Thoracic aorta (tissue), 2 donors: ENCODE measurements around the gene RBM22. TPM values are rescaled to one million over a fixed set of nuclear protein-coding genes. Genes with fewer than 3 reads are reported as not detected.

Experiments used
- ATAC-seq: fragments of 150-250 bp; one replicate; pipeline ENCODE4 v1.8.0; 2017; ENCODE audit warnings: low read depth; ENCODE audit not compliant: insufficient number of reproducible peaks, low FRiP score
- DNase-seq: peaks from one replicate; pipeline ENCODE4 v3.0.0-alpha.2; 2020; ENCODE audit warnings: low spot score
- H3K27ac ChIP-seq, 2 donors: fragments of 200-600 bp; sonication (generic); 1 replicate in 1 of 2; 2 replicates in 1 of 2; pipeline ENCODE4 v1.5.1; 2016; ENCODE audit warnings: mild to moderate bottlenecking in 2 of 2, moderate library complexity in 2 of 2
- H3K27me3 ChIP-seq: fragments of 200-600 bp; sonication (generic); replicated peaks from 2 replicates; pipeline ENCODE4 v1.6.0; 2016; ENCODE audit warnings: mild to moderate bottlenecking; ENCODE audit not compliant: insufficient read depth
- H3K36me3 ChIP-seq: fragments of 200-600 bp; sonication (generic); one replicate; pipeline ENCODE4 v1.5.1; 2016
- H3K4me1 ChIP-seq, 2 donors: fragments of 200-600 bp; sonication (generic); 1 replicate in 1 of 2; 2 replicates in 1 of 2; pipeline versions ENCODE4 v1.5.1 to v1.6.0; 2016; ENCODE audit warnings: low read depth in 2 of 2, mild to moderate bottlenecking in 1 of 2; ENCODE audit not compliant: control insufficient read depth in 1 of 2
- H3K4me3 ChIP-seq: fragments of 200-600 bp; sonication (generic); 2 replicates; pipeline ENCODE4 v1.5.1; 2016; ENCODE audit warnings: mild to moderate bottlenecking
- H3K9me3 ChIP-seq: fragments of 200-600 bp; sonication (generic); 2 replicates; pipeline ENCODE4 v1.5.1; 2016
- total RNA-seq, 2 donors: library from RNA; depleted of rRNA; stranded (reverse); fragments of >200 nt; gene quantifications; one replicate each; pipeline versions ENCODE4 v1.1.0 to v1.2.3, GENCODE V29; 2016
- TF ChIP-seq, protein P1 (sequence below): fragments of 200-600 bp; sonication (generic); IDR thresholded peaks from one replicate; pipeline ENCODE4 v1.5.1; 2019; ENCODE audit warnings: antibody characterized with exemption

Gene RBM22
- total RNA-seq, 2 donors from 2014 or later = 37.8 to 46.5 TPM

DNA sequence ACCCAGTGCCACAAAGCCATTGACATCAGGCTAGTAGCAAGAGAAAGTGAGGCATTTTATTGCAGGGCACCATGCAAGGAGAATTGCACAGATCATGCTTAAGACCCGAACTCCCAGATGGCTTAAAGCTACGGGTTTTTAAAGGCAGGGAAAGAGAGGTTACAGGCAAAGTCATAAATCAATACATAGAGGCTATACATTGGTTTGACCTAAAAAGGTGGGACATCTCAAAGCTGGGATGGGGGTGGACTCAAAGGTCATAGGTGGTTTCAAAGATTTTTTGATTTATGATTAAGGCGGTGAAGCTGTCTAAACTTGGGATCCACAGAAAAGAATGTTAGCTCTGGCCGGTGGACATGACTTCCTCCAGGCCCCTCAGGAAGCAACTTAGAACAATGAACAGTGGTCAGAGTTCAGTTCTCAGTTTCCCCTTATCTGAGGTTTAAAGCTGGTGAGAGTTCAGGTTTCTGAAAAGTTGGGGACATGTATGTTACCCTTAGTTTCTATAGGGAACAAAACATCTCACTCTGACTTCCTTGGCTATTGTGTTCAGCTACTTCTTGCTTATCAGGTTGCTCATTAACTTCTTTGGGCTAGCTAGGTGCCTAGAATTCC is 6.0 kb upstream of the RBM22 start:
- Histone ChIP-seq H3K4me1 (no peaks in the 10 kb centered on the region), H3K27me3 (no peaks in the 10 kb centered on the region), H3K27ac (no peak overlapping the region), H3K4me3 (no peak overlapping the region), H3K36me3 (peaks cover 21% of the 10 kb centered on the region), H3K9me3 (no peaks in the 10 kb centered on the region)
- no peak for DNase-seq
- ATAC-seq = no peak
- TF ChIP-seq, protein P1, sequence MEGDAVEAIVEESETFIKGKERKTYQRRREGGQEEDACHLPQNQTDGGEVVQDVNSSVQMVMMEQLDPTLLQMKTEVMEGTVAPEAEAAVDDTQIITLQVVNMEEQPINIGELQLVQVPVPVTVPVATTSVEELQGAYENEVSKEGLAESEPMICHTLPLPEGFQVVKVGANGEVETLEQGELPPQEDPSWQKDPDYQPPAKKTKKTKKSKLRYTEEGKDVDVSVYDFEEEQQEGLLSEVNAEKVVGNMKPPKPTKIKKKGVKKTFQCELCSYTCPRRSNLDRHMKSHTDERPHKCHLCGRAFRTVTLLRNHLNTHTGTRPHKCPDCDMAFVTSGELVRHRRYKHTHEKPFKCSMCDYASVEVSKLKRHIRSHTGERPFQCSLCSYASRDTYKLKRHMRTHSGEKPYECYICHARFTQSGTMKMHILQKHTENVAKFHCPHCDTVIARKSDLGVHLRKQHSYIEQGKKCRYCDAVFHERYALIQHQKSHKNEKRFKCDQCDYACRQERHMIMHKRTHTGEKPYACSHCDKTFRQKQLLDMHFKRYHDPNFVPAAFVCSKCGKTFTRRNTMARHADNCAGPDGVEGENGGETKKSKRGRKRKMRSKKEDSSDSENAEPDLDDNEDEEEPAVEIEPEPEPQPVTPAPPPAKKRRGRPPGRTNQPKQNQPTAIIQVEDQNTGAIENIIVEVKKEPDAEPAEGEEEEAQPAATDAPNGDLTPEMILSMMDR = no peak

DNA sequence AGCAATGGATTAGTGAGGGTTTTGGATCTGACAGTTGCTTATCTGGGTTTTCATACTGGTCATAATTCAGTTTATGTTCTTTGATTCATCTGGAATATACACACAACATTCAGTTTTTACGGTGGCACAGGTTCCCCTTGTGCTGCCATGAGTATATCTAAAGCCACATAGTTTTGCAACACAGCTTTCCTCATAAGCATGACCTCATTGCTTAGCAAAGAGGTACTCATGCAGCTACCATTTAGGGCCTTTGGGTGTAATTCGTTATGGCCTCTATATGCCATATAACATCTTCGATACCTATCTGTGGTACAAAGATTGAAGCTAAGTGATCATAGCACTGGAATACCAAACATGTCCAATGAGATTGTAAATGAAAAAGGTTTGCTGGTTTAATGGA is 2.9 kb upstream of the RBM22 start:
- TF ChIP-seq, protein P1 = no peak
- Histone ChIP-seq H3K36me3 (peaks cover 4% of the 10 kb centered on the region), H3K27me3 (no peaks in the 10 kb centered on the region), H3K27ac (no peak overlapping the region), H3K9me3 (no peaks in the 10 kb centered on the region), H3K4me3 (no peak overlapping the region), H3K4me1 (peaks cover 9 to 13% of the 10 kb centered on the region in 2 donors)
- DNase-seq (no peak), ATAC-seq (no peak)

DNA sequence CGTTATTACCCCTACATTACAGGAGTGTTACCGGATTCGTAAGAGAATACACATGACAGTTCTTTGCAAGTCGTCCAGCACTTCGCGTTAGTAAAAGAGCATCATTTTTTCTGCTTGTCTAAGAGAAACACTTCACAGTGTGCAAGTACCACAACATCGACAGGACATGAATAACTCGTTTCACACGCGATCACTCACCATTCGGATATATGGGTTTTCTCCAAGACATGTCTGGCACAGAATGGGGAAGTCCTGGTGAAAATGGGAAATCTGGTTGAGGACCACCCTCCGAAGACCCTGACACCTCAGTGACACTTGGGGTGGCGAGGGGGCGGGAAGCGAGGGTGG is 642 bp downstream of the RBM22 start:
- H3K27me3 ChIP-seq = no peaks in the 10 kb centered on the region
- peak overlapping the region; percentile 96 to 98 for H3K27ac ChIP-seq
- peak overlapping the region; percentile 97 for H3K4me3 ChIP-seq
- H3K36me3 ChIP-seq = peaks cover 30% of the 10 kb centered on the region
- ATAC-seq = no peak
- peaks cover 9 to 17% of the 10 kb centered on the region in 2 donors for H3K4me1 ChIP-seq
- TF ChIP-seq, protein P1 = no peak
- no peaks in the 10 kb centered on the region for H3K9me3 ChIP-seq
- DNase-seq = peak; percentile 31

DNA sequence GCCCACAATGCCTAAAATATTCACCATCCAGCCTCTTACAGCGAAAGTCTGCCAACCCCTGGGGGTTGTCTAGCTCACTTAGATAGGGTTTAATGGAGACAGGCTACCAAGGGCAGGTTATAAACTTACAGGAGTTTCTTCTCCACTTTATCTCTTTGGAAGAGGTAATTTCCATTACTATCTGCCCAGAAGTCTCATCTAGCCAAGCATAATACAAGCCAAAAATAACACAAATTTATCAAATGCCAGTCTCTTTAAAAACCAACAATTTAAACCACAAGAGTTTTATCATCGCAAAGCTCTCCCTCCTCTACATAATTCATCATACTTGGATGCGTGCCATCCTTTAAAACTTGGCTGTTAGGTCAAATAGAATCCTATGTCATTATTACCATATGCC is 6.2 kb downstream of the RBM22 start:
- H3K4me3 ChIP-seq = no peak overlapping the region
- H3K36me3 ChIP-seq = peaks cover 71% of the 10 kb centered on the region
- DNase-seq = no peak
- TF ChIP-seq, protein P1 = no peak
- peaks cover 2 to 12% of the 10 kb centered on the region in 2 donors for H3K4me1 ChIP-seq
- no peaks in the 10 kb centered on the region for H3K9me3 ChIP-seq
- no peak overlapping the region for H3K27ac ChIP-seq
- no peak for ATAC-seq
- H3K27me3 ChIP-seq = no peaks in the 10 kb centered on the region

DNA sequence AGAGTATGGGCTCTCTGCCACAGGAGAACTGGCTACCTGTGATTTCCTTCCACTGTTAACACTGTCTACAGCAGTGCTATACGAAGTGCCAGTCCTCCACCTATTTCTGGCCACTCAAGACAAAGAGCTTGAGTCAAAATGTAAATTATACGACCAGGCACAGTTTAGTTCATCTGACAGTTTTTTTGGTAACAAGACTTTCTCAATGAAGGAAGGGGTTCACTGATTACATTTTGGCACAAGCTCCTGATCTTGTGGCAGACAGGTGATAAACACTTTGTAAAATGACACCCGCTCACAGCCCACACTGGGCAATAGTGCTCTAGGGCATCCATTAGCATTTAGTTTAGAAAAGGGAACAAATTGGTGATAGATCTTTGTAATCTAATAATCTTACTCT is 8.6 kb downstream of the RBM22 start:
- no peaks in the 10 kb centered on the region for H3K4me1 ChIP-seq
- peaks cover 61% of the 10 kb centered on the region for H3K36me3 ChIP-seq
- ATAC-seq = no peak

More for the DNA sequence above, 8.6 kb downstream of the RBM22 start:
- no peak overlapping the region for H3K27ac ChIP-seq
- DNase-seq = no peak
- H3K4me3 ChIP-seq = no peak overlapping the region
- TF ChIP-seq, protein P1 = no peak
- H3K9me3 ChIP-seq = no peaks in the 10 kb centered on the region
- H3K27me3 ChIP-seq = no peaks in the 10 kb centered on the region
